C4-2B (cell line): Measurements from ENCODE around the gene INF2.

Source experiments
- CTCF ChIP-seq: fragments of 450-650 bp; conservative IDR thresholded peaks from 2 replicates; pipeline ENCODE4 v1.5.1; 2017; ENCODE audit warnings: mild to moderate bottlenecking
- ZFX ChIP-seq: fragments of 450-650 bp; IDR thresholded peaks from 2 replicates; pipeline ENCODE4 v1.6.1; 2017

- TF ChIP-seq CTCF = no peak
- no peak for TF ChIP-seq ZFX
Observed at GRCh38 chr14:104718147-104718546, 28.7 kb downstream of the INF2 start.
